HG03565 (cell line): Measurements from ENCODE around the gene SDK2.

Experiments
- ATAC-seq: cut with Tn5 transposase; IDR thresholded peaks from one replicate; pipeline ENCODE4 v1.9.1; 2021; ENCODE audit warnings: mild to moderate bottlenecking, moderate library complexity; ENCODE audit not compliant: unreplicated experiment

SDK2 gene

DNA sequence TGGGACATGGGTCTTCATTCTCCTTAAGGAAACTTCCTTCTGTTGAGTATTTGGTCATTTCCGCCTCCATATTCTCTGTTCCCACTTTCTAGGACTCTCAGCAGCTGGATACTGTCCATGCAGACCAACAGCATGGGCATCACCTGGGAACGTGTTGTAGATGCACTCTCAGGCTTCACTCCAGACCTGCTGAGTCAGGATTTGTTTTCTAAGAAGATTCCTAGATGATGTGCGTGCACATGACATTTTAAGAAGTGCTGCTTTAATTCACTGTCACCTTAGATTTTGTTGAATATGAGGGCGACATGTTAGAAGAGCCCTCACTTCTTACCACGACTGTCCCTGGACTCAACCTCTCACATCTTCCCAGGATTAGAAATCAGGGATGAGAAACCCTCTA is 10.0 kb upstream of the SDK2 start:
- no peak for ATAC-seq

DNA sequence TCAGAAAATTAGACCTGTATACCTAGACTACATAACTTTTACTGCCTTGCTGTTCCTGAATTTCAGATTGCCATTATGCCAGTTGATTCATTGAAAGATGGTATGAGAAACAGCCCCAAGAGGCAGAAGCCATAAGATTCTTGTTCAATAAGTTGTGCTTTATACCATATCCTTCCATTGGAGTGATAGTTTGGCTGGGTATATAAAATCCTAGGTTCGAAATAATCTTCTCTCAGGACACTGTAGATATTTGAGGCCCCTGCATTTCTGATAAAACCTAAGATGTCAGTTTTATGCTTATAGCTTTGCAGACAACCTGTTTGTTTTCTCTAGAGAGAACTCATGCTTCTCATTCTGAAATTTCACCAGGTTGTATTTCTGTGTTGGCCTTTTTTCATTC is 9.6 kb upstream of the SDK2 start:
- ATAC-seq = no peak

DNA sequence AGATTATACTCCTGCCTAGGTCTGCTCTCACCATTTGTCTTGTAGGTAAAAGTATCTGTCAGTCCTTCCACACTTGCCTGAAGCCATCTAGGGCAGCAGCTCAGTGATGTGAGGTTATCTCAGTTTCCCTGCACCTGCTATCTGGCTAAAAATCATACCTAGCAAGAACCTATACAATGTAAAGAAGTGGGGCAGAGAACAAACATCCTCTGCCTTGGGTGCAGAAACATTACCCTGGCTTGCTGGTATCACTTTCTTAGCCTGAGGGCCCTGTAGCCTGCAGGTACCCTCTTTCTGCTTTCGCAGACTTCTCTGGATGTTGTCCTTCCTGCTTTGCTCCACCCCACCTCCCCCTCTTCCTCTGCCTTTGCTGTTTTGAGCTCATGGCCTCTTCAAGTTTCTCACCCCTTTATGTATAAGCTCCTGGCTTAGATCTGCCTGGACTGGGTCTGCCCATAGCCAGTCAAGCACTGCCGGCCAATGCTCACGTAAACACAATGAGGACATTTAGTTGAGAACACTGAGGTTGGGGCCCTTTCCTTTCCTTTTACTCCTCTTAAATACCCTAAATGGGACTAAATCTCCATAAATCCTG is 8.7 kb upstream of the SDK2 start:
- ATAC-seq = no peak

DNA sequence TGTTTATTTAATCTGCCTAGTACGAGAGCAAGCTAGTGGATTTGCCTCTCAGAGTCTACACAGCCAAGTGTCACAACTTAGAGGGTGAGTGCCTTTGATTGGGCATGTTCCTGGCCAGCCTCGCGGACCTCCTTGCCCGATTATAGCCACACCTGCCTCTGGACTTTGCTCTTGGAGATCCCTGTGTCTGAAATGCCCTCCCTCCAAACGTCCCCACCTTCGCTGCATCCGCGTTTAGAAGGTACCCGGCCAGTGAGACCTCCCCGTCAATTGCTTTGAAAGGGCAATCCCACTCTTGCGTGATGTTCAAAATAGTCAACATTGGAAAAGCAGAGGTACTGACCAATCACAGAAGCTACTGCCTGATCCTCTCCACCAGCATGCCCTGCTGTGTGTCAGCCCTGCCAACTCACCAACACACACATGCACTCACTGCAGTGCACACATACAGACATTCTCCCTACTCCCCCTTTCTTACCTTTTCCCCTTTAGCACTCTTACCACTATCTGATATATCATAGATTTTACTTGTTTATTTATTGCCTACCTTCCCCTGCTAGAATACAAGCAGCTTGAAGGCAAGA is 6.5 kb upstream of the SDK2 start:
- ATAC-seq = no peak

DNA sequence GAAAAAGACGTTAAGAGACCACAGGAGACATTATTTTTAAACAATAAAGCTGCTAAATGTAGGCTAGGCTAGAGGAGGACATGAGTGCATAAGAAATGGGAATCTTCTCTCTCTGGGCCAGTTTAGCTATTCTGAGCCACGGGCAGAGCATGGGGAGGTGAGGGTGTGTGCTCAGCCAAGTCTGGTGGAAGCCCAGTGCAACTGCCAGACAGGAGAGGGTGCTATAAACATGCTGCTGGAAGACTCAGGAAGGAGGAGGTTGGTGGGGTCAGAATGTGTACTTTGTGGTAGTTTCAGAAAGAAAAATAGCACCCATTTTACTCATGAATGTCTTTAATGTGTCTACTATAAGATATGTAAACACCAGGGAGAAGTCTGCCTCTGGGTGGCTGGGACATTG is 5.9 kb upstream of the SDK2 start:
- no peak for ATAC-seq

DNA sequence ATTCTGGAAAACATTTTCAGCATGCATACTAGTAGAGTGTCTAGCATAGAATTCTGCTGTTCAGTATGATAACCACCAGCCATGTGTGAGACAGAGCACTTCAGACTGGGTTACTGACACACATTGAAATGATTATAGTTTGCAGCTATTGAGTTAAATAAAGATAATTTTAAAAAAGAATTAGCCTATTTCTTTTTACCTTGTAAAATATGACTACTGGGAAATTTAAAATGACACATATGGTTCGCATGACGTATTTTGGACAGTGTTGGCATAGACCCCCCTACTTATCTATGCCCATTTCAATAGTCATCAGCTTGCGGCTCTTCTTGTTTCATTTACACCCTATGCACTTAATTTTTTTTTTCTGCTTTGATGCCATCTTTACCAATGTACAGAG is 4.7 kb upstream of the SDK2 start:
- ATAC-seq = no peak

GRCh38 chr17:73648543-73648820 is 4.2 kb upstream of the SDK2 start:
- ATAC-seq = no peak

- ATAC-seq = no peak
These were observed 3.7 kb upstream of the SDK2 start for GRCh38 chr17:73647772-73648542.

GRCh38 chr17:73647301-73647695 is 3.1 kb upstream of the SDK2 start:
- ATAC-seq = no peak

GRCh38 chr17:73646409-73647300 is 2.4 kb upstream of the SDK2 start:
- ATAC-seq = no peak

DNA sequence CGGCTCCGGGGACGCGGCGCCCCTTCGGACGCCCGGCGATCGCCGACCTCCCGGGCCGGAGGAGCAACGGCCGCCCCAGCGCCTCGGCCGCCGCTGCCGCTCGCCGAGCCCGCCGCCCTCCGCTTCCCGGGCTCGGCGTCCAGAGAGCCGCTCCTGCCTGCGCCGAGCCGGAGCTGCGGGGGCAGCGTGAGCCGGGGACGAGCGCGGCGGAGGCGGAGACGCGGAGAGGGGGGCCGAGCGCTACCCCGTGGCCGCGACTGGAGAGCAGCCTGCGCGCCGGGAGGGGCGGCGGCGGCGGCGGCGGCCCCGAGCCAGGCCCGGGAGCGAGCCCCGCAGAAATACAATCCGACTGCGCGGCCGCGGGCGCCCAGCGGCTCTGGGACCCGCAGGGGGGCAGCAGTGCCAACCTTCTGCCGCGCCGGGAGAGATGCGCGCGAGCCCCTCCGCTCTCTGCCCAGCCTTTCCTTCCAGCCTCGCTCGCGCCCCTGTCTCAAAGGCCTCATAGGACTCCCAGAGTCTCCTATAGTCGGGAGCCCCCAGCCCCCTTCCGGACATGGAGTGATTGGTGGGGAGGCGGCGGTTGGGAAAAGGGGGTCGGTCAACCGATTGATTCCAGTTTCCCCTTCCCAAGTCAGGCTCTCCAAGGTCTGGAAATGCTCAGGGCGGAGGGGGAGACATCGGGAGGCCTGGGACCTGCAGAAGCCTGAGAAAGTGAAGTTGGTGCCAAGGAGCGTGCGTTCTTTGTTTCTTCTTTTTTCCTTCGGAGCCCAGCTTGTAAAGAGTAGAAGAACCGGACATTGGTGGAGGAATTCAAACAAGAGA is 1.0 kb upstream of the SDK2 start:
- ATAC-seq = no peak

DNA sequence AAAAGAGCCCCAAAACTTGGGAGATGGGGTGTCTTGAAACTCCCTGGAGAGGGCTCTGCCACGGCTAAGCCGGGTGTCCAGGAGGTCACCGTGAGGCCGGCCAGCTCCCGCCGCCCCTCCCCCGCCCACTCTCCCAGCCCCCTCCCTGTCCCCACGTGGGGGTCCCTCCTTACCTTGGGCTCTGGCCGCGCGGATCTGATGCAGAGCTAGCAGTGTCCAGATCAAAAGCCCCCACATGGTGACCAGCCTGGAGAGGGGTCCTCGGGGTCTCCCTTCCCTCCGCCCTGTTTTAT is 447 bp downstream of the SDK2 start:
- ATAC-seq = no peak

DNA sequence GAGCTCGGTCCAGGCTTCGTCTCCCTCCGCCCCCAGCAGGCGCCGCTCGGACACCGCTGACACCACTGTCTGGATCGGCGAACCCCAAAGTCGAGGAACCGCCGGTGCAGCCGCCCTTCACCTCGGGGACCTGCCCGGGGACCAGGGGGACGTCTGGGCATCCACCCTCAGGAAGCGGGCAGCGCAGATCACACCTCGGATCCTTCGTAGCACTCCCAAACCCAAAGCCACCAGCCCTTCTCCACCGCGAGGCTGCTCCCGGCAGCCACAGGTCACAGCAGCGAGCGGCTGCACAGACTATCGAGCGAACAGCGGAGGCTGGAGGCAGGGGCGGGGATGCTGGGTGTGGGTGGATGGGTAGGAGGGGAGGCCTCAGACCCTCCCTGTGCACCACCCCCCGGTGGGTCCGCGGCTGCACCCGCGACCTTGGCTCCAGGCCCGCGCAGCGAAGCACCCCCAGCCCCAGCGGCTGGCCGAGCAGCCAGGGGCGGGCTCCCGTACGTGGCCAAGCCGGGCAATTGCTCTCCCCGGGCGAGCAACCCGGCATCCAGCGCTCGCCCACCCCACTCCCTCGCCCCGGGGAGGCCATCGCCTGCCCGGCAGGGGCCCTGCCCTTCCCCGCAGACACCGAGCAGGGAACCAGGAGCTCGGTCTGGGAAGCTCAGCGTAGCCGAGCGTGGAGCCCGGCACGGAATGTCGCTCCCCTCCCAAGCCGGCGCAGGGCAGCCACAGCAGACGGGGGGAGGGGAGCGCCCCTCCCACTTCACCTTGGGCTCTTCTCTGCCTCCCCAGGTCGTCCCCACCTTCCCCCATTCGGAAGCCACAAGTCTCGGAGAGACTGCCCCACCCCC is 1.0 kb downstream of the SDK2 start:
- ATAC-seq = no peak

GRCh38 chr17:73642659-73643000 is 1.6 kb downstream of the SDK2 start:
- no peak for ATAC-seq

DNA sequence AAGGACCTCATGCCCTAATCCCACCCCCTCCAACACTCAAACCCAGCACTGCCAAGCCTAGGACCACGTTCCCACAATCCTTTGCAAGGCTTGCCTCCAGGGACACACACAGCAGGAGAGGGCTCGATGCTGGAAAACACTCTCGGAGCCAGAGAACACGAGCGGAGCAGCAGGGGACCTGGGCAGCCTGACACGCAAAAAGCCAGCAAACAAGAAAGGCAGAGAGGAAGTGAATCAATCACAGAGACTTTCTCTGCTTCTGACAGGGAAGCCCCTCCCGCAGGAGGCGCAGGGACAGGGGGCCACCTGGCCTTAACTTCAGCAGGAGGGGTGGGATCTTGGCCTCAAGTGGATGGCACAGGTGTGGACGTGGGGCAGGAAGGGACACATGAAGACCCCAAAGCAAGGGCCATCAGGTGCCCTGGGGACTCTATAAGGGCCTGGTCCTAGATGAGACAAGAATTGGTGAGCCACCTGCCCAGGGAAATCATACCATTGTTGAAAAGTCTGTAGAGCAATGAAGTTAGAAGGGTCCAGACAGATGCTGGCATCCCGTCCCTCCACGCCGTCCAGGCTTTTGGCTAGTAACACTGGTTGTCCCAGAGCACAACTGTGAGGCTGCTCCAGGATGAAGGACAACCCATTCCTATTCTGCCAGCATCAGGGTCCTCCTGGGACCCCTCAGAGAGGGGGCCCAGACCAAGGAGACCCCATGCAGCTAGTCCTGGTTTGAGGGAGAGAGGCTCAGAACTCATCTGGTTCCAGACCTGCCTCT is 2.2 kb downstream of the SDK2 start:
- ATAC-seq = no peak

DNA sequence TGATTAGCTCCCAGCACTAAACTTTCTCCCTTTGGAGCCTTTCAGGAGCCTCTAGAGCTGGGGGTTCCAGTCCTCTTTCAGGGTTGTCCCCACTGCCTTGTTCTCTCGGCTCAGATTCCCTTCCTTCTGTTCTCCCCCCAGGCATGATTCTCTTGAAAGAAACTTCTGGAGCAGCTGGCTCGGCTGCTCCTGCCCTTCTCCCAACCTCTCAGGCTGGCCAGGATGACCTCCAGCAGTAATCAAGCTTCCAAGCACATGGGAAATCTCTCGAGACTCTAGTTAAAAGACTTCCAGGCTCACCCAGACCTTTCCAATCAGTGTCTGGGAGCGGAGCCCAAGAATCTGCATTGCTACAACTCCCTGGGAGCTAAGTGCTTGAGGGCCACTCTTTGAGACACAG is 3.6 kb downstream of the SDK2 start:
- no peak for ATAC-seq

DNA sequence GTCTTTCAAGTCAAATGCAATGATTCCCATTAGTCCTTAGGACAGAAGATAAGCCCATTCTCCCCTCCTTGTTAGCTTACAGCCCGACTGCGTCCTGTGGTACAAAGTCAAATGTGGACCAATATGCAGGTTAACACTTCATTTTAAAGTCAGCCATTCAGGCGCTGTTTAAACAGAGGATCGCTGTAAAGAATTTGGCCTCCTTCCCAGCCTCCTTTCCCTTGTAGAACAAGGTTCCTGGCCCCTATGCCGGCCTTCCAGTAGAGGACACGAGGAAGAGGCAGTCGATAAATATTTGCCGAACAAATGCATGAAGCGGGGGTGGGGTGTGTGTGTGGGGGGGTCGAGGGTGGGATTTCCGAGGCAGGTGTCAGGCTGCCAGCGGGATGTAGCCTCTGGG is 4.3 kb downstream of the SDK2 start:
- ATAC-seq = no peak

- no peak for ATAC-seq
These were observed 4.9 kb downstream of the SDK2 start for GRCh38 chr17:73639322-73639721.

- ATAC-seq = no peak
These were observed 5.7 kb downstream of the SDK2 start for GRCh38 chr17:73638556-73638955.

- ATAC-seq = no peak
These were observed 6.4 kb downstream of the SDK2 start for GRCh38 chr17:73637866-73638265.
